Measurements from ENCODE around the gene GBA2.

- no peak for TF ChIP-seq CTCF (optimal IDR thresholded peaks at IDR 0.05 in 1 of 3, IDR thresholded peaks at IDR 0.05 in 1 of 3, conservative IDR thresholded peaks at IDR 0.05 in 1 of 3; ENCODE audit: extremely low read depth in 1 of 3, insufficient read depth in 2 of 3, low read length in 3 of 3)
- no peak for TF ChIP-seq EZH2 (IDR thresholded peaks at IDR 0.05; ENCODE audit: low read length)
These were observed 7.3 kb downstream of the GBA2 start for GRCh38 chr9:35741740-35742139.
